Panc1 (cell line): ENCODE data around the gene KIF21B. TPM values are rescaled to one million over a fixed set of nuclear protein-coding genes. Genes with fewer than 3 reads are reported as not detected.

Experiments
- total RNA-seq: library from RNA; stranded (reverse); gene quantifications from one replicate; pipeline ENCODE4 v1.2.1, GENCODE V29; 2021; ENCODE audit not compliant: unreplicated experiment

The KIF21B gene
- total RNA-seq, 1 experiment from 2014 or later, result 0.46 TPM

Other genes with a start within 250 kb of the KIF21B start
- not detected for gene GPR25, start 150.7 kb downstream of the KIF21B start, total RNA-seq
- 3.6 TPM for gene INAVA, start 128.8 kb downstream of the KIF21B start, total RNA-seq
- gene CACNA1S, start 88.7 kb upstream of the KIF21B start, total RNA-seq, result not detected
- not detected for gene ASCL5, start 103.5 kb upstream of the KIF21B start, total RNA-seq
- gene TMEM9, start 130.8 kb upstream of the KIF21B start, total RNA-seq, result 50.2 TPM
- not detected for gene IGFN1, start 167.1 kb upstream of the KIF21B start, total RNA-seq